Liver (tissue), 9 donors: ENCODE measurements around the gene ATXN7L1. TPM values are rescaled to one million over a fixed set of nuclear protein-coding genes. Genes with fewer than 3 reads are reported as not detected.
"Not testable (repeated sequence)": the region's sequence is repeated elsewhere in the genome, so short reads cannot be mapped to it uniquely, and the experiment has no call there.

Source experiments
- DNase-seq: peaks from one replicate; pipeline ENCODE4 v3.0.0-alpha.2; 2017; ENCODE audit warnings: low spot score
- H3K27ac ChIP-seq, 2 donors: one replicate each; pipeline ENCODE4 v1.7.0; 2013; ENCODE audit warnings: inconsistent platforms in 2 of 2, low read length in 2 of 2, control low read depth in 1 of 2, low read depth in 1 of 2, mild to moderate bottlenecking in 1 of 2
- H3K27me3 ChIP-seq, 4 donors: one replicate each; pipeline versions ENCODE4 v1.6.1 to v1.7.0; 2013; ENCODE audit warnings: low read length in 3 of 4, inconsistent platforms in 1 of 4, mild to moderate bottlenecking in 1 of 4, moderate library complexity in 1 of 4; ENCODE audit not compliant: control insufficient read depth in 4 of 4, insufficient read depth in 4 of 4
- H3K36me3 ChIP-seq, 4 donors: one replicate each; pipeline versions ENCODE4 v1.6.1 to v1.7.0; 2013; ENCODE audit warnings: low read length in 3 of 4, mild to moderate bottlenecking in 3 of 4, low read depth in 1 of 4, moderate library complexity in 1 of 4; ENCODE audit not compliant: control insufficient read depth in 4 of 4, insufficient read depth in 3 of 4
- H3K4me1 ChIP-seq, 4 donors: one replicate each; pipeline versions ENCODE4 v1.6.1 to v1.7.0; 2013; ENCODE audit warnings: low read length in 3 of 4, mild to moderate bottlenecking in 3 of 4, moderate library complexity in 1 of 4; ENCODE audit not compliant: control insufficient read depth in 4 of 4, insufficient read depth in 4 of 4
- H3K4me3 ChIP-seq, 3 donors: one replicate each; pipeline versions ENCODE4 v1.6.1 to v1.7.0; 2013; ENCODE audit warnings: low read length in 3 of 3, control low read depth in 1 of 3, low read depth in 1 of 3, mild to moderate bottlenecking in 1 of 3
- H3K9ac ChIP-seq, 2 donors: one replicate each; pipeline ENCODE4 v1.7.0; 2013; ENCODE audit warnings: low read length in 2 of 2, mild to moderate bottlenecking in 2 of 2, moderate library complexity in 2 of 2, control low read depth in 1 of 2, low read depth in 1 of 2
- H3K9me3 ChIP-seq, 4 donors: one replicate each; pipeline versions ENCODE4 v1.6.1 to v1.7.0; 2013; ENCODE audit warnings: low read length in 3 of 4; ENCODE audit not compliant: control insufficient read depth in 4 of 4
- EGR1 ChIP-seq, 2 donors: IDR thresholded peaks; 2 replicates each; pipeline ENCODE4 v1.6.1; 2016 to 2018; ENCODE audit warnings: antibody characterized with exemption in 2 of 2, low read depth in 2 of 2
- FOXA1 ChIP-seq: IDR thresholded peaks from 2 replicates; pipeline ENCODE4 v1.6.1; 2016; ENCODE audit warnings: antibody characterized with exemption
- GABPA ChIP-seq, 2 donors: IDR thresholded peaks in 1 of 2; conservative IDR thresholded peaks in 1 of 2; 2 replicates each; pipeline ENCODE4 v1.6.1; 2016; ENCODE audit warnings: antibody characterized with exemption in 2 of 2, mild to moderate bottlenecking in 1 of 2, moderate library complexity in 1 of 2
- HNF4G ChIP-seq: IDR thresholded peaks from 2 replicates; pipeline ENCODE4 v1.6.1; 2016; ENCODE audit warnings: antibody characterized with exemption
- JUND ChIP-seq, 2 donors: IDR thresholded peaks; 2 replicates each; pipeline ENCODE4 v1.6.1; 2016; ENCODE audit warnings: antibody characterized with exemption in 2 of 2
- NR2F2 ChIP-seq: IDR thresholded peaks from 2 replicates; pipeline ENCODE4 v1.6.1; 2016; ENCODE audit warnings: antibody characterized with exemption
- RAD21 ChIP-seq, 2 donors: IDR thresholded peaks; 2 replicates each; pipeline ENCODE4 v1.6.1; 2016; ENCODE audit warnings: antibody characterized with exemption in 2 of 2, mild to moderate bottlenecking in 2 of 2
- RXRA ChIP-seq, 2 donors: IDR thresholded peaks; 2 replicates each; pipeline ENCODE4 v1.6.1; 2017 to 2018; ENCODE audit warnings: antibody characterized with exemption in 2 of 2, mild to moderate bottlenecking in 1 of 2
- SP1 ChIP-seq: IDR thresholded peaks from 2 replicates; pipeline ENCODE4 v1.6.1; 2018; ENCODE audit warnings: antibody characterized with exemption, mild to moderate bottlenecking
- TAF1 ChIP-seq: conservative IDR thresholded peaks from 2 replicates; pipeline ENCODE4 v1.6.1; 2016; ENCODE audit warnings: antibody characterized with exemption, mild to moderate bottlenecking
- YY1 ChIP-seq: IDR thresholded peaks from 2 replicates; pipeline ENCODE4 v1.6.1; 2016; ENCODE audit warnings: antibody characterized with exemption, mild to moderate bottlenecking
- WGBS: extraction: QIAGEN DNeasy Blood & Tissue Kit; methylation state at CpG from one replicate; pipeline ENCODE4 v1.1.7; 2013; 5-methylcytosine and 5-hydroxymethylcytosine counted together
- polyA plus RNA-seq, 2 donors: library from polyadenylated mRNA; stranded (reverse) in 1 of 2; unstranded in 1 of 2; fragments of 200-250 nt in 1 of 2; fragments of >200 nt in 1 of 2; fragmentation: Nextera tagmentation in 1 of 2; extraction: Ambion mirVana in 1 of 2; gene quantifications; one replicate each; pipeline versions ENCODE4 v1.2.1 to v1.2.3, GENCODE V29; 2013 to 2015
- total RNA-seq, 2 donors: library from RNA; depleted of rRNA; stranded (reverse); fragments of >200 nt; gene quantifications; one replicate each; pipeline ENCODE4 v1.2.3, GENCODE V29; 2014
- TF ChIP-seq, protein P1 (sequence below): IDR thresholded peaks from 2 replicates; pipeline ENCODE4 v1.6.1; 2016; ENCODE audit warnings: antibody characterized with exemption
- TF ChIP-seq, protein P2 (sequence below): fragments of 150-350 bp; IDR thresholded peaks from 2 replicates; pipeline ENCODE4 v1.5.1; 2017; ENCODE audit warnings: improper control_type of control experiment, low read depth, low read length; ENCODE audit not compliant: missing input control
- donor health status: healthy.
- donor health status: healthy.
- donor health status: healthy.
- donor health status: healthy.
- donor health status: healthy.

The ATXN7L1 gene
- total and polyA plus RNA-seq, 4 donors, result 2.1 to 7.4 (median 5.3) TPM

DNA sequence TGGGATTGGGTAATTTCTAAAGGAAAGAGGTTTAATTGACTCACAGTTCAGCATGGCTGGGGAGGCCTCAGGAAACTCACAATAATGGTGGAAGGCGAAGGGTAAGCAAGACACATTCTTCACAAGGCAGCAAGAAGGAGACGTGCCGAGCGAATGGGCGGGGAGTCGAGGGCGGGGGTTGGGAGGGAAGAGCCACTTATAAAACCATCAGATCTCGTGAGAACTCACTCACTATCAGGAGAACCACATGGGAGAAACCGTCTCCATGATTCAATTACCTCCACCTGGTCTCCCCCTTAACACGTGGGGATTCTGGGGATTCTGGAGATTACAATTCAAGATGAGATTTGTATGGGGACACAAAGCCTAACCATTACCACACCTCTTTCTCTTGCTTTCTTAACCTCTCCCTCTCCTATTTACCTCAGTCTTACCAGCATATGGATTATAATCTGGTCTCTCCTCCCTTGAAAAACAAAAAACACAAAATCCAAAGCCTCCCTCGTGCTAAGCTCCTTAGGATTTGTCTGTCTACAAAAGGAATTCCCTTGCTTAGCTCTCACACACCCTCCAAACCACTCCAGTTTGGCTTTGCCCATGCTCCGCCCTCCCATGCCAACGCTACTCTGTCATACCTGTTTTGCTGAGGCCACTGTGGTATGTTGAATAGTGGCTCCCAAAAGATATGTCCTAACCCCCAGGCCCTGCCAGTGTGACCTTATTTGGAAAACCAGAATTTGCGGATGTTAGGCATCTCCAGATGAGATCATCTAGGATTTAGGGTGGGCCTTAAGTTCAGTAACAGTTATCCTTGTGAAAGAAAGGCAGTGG, 275.5 kb downstream of the ATXN7L1 start:
- H3K4me3 ChIP-seq, result no peak overlapping the region
- H3K27ac ChIP-seq, result no peak overlapping the region
- no peaks in the 10 kb centered on the region for H3K4me1 ChIP-seq
- no peak for DNase-seq
- no peaks in the 10 kb centered on the region for H3K9me3 ChIP-seq
- no peaks in the 10 kb centered on the region for H3K36me3 ChIP-seq
- WGBS, result 81% methylated on average over 14 of the region's 14 CpGs
- no peaks in the 10 kb centered on the region for H3K27me3 ChIP-seq
- TF ChIP-seq GABPA (IDR thresholded peaks at IDR 0.05 in 1 of 2, conservative IDR thresholded peaks at IDR 0.05 in 1 of 2), result no peak
- H3K9ac ChIP-seq, result no peak overlapping the region

DNA sequence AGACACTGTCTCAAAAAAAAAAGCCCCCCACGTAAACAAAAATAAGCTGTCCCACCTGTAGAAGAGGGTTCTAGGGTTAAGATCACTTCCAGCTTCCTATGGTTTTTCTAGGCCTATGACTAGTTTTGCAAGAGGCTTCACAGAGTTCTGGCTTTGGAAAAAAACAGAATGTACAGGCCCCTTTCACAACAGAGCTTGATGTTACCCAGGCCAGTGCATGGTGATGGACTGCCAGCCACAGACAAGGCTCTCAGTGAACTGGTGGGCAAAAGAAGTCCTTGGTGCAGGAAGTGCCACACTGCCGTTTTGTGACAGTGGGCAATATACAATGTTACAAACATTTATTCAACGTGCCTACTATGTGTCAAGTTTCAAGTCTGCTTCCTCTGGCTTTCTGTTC, 276.8 kb downstream of the ATXN7L1 start:
- no peak for DNase-seq
- no peak overlapping the region for H3K9ac ChIP-seq
- TF ChIP-seq RAD21 (IDR thresholded peaks at IDR 0.05) (no peak), FOXA1 (no peak), HNF4G (no peak), YY1 (no peak), JUND (IDR thresholded peaks at IDR 0.05) (no peak), GABPA (IDR thresholded peaks at IDR 0.05 in 1 of 2, conservative IDR thresholded peaks at IDR 0.05 in 1 of 2) (no peak), EGR1 (IDR thresholded peaks at IDR 0.05; ENCODE audit: low read depth in 2 of 2) (no peak)
- TF ChIP-seq, protein P1, sequence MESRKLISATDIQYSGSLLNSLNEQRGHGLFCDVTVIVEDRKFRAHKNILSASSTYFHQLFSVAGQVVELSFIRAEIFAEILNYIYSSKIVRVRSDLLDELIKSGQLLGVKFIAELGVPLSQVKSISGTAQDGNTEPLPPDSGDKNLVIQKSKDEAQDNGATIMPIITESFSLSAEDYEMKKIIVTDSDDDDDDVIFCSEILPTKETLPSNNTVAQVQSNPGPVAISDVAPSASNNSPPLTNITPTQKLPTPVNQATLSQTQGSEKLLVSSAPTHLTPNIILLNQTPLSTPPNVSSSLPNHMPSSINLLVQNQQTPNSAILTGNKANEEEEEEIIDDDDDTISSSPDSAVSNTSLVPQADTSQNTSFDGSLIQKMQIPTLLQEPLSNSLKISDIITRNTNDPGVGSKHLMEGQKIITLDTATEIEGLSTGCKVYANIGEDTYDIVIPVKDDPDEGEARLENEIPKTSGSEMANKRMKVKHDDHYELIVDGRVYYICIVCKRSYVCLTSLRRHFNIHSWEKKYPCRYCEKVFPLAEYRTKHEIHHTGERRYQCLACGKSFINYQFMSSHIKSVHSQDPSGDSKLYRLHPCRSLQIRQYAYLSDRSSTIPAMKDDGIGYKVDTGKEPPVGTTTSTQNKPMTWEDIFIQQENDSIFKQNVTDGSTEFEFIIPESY, result no peak
- no peaks in the 10 kb centered on the region for H3K36me3 ChIP-seq
- no peaks in the 10 kb centered on the region for H3K4me1 ChIP-seq
- H3K9me3 ChIP-seq, result no peaks in the 10 kb centered on the region
- WGBS, result 66% methylated on average over 3 of the region's 3 CpGs
- H3K27ac ChIP-seq, result no peak overlapping the region
- no peak overlapping the region for H3K4me3 ChIP-seq
- no peaks in the 10 kb centered on the region for H3K27me3 ChIP-seq

DNA sequence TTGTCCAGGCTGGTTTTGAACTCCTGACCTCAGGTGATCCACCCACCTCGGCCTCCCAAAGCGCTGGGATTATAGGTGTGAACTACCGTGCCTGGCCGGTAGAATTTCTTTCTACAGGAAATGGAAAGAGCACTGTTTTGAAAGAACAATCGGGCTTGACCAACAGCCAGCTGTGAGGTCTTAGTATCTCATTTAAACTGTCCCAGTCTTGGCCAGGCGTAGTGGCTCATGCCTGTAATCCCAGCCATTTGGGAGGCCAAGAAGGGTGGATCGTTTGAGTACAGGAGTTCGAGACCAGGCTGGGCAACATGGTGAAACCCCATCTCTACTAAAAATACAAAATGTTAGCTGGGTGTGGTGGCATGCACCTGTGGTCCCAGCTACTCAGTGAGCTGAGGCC, 277.3 kb downstream of the ATXN7L1 start:
- not testable (repeated sequence) for H3K9ac ChIP-seq, H3K9me3 ChIP-seq, H3K27me3 ChIP-seq, H3K4me3 ChIP-seq, DNase-seq, H3K4me1 ChIP-seq, H3K36me3 ChIP-seq, H3K27ac ChIP-seq
- WGBS, result 81% methylated on average over 8 of the region's 8 CpGs

DNA sequence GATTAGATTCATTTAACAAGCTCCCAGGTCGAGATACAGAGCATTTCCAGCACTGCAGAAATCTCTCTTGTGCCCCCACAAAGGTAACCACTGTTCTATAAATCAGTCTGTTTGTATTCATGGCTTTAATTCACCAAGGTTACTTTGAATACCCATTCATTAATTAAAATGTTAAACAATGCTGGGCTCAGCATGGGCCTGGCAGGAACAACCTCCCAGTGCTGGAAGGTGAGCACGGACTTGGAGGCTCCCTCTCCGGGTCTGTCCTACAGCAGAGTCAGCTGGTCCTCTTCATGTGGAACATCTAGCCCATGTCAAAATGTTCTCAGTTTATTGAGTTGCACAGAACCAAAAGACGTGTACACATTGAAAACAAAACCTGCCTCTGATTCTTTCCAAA, 279.5 kb downstream of the ATXN7L1 start:
- H3K4me3 ChIP-seq, result no peak overlapping the region
- peaks cover 0 to 4% (median 0%) of the 10 kb centered on the region in 4 donors for H3K4me1 ChIP-seq
- no peak overlapping the region for H3K9ac ChIP-seq
- H3K27ac ChIP-seq, result no peak overlapping the region
- DNase-seq, result no peak
- no peaks in the 10 kb centered on the region for H3K36me3 ChIP-seq
- WGBS, result 74% methylated on average over 4 of the region's 4 CpGs
- H3K27me3 ChIP-seq, result no peaks in the 10 kb centered on the region
- H3K9me3 ChIP-seq, result no peaks in the 10 kb centered on the region
- TF ChIP-seq, protein P1, result no peak
- TF ChIP-seq YY1 (no peak), RXRA (IDR thresholded peaks at IDR 0.05) (no peak), TAF1 (no peak), JUND (IDR thresholded peaks at IDR 0.05) (no peak), NR2F2 (no peak), GABPA (IDR thresholded peaks at IDR 0.05 in 1 of 2, conservative IDR thresholded peaks at IDR 0.05 in 1 of 2) (no peak), EGR1 (IDR thresholded peaks at IDR 0.05; ENCODE audit: low read depth in 2 of 2) (no peak), SP1 (no peak), RAD21 (IDR thresholded peaks at IDR 0.05) (no peak)
- TF ChIP-seq, protein P2, sequence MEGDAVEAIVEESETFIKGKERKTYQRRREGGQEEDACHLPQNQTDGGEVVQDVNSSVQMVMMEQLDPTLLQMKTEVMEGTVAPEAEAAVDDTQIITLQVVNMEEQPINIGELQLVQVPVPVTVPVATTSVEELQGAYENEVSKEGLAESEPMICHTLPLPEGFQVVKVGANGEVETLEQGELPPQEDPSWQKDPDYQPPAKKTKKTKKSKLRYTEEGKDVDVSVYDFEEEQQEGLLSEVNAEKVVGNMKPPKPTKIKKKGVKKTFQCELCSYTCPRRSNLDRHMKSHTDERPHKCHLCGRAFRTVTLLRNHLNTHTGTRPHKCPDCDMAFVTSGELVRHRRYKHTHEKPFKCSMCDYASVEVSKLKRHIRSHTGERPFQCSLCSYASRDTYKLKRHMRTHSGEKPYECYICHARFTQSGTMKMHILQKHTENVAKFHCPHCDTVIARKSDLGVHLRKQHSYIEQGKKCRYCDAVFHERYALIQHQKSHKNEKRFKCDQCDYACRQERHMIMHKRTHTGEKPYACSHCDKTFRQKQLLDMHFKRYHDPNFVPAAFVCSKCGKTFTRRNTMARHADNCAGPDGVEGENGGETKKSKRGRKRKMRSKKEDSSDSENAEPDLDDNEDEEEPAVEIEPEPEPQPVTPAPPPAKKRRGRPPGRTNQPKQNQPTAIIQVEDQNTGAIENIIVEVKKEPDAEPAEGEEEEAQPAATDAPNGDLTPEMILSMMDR, result no peak
